Measurements from ENCODE around the gene LSM2.

DNA sequence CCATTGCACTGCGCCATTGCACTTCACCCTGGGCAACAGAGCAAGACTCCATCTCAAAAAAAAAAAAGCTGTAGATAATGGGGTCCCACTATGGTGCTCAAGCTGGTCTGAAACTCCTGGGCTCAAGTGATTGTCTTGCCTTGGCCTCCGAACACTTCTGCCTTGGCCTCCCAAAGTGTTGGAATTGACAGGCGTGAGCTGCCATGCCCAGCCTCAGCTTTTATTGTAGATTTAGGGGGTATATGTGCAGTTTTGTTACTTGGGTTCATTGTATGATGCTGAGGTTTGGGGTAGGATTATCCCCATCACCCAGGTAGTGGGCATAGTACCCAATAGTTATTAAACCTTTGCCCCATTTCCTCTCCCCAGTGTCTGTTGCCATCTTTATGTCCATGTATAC lies 32.2 kb upstream of the LSM2 start:
- TF ChIP-seq CTCF (IDR thresholded peaks at IDR 0.05; ENCODE audit: borderline replicate concordance, extremely low read depth, low read length, poor library complexity, severe bottlenecking) (no peak), EZH2 (IDR thresholded peaks at IDR 0.05; ENCODE audit: borderline replicate concordance, low read depth, low read length, severe bottlenecking) (no peak)

Data from DND-41 (cell line).